Fibroblast of skin of left biceps (primary cell): ENCODE results near the gene CMYA5.
"Not testable (repeated sequence)": the region's sequence is repeated elsewhere in the genome, so short reads cannot be mapped to it uniquely, and the experiment has no call there.

Experiments
- DNase-seq, 2 experiments: peaks; one replicate each; pipeline ENCODE4 v3.0.0-alpha.2; 2013; ENCODE audit warnings: low read depth in 2 of 2

Gene CMYA5

DNA sequence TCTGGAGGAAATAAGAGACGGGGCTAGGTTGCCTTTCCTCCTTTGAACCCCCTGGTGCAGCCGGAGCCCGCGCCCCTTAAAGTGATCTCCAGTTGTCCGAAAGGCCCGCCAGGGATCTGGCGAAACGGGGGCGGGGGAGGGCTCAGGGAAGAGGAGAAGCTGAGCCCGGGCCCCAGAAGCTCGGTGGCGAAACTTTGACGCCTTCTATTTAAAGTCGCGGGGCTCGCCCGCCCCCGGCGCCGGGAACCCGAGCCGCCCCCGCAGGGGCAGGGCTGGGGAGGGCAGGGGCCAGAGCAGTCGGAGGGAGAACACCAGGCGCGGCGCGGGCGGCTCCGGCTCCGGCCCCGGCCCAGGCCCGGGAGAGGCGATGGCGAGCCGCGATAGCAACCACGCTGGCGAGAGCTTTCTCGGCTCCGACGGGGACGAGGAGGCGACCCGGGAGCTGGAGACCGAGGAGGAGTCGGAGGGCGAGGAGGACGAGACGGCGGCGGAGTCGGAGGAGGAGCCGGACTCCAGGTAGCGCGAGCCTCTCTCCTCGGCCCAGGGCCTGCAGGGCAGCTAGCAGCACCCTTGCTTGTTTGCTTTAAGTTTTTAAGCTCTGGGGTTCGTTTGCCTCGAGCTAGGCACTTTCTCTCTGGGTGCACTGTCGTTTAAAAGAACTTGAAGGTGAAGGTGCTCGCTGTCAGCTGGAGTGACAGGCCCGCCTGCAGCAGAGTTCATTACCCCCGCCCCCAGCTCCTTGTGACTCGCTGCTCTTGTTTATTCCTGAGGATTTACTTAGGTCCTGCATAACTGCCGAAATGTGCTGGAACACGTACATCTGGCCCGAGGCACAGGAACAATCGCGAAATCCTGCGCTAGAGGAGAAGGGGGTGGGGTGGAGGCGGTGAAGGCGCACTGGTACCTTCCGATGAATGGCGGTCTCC is at the start of gene CMYA5:
CMYA5 (plus strand) TSS at position 296 of the 926 bp plus-strand sequence; CDS start at position 368, 72 bp downstream.
- DNase-seq, result no peak

DNA sequence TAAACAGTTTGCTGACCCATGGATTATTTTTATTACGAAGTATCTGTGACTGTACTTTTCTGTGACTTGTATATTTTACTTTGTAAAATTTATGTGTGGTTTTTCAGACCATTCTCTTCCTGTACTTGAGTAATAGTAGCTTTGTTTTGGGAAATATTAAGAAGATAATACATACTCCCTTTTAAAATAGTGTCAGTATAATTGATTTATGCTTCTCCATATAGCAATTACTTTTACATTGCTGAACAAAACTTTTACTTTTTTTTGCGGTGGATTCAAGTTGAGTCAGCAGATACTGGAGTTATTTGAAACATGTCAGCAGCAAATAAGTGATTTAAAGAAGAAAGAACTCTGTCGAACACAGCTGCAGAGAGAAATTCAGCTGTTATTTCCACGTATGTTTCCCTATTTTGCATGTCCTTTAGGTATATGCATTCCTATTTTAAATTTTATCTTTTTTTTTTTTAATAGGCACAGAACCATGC is 49.0 kb upstream of the CMYA5 start:
- no peak for DNase-seq

DNA sequence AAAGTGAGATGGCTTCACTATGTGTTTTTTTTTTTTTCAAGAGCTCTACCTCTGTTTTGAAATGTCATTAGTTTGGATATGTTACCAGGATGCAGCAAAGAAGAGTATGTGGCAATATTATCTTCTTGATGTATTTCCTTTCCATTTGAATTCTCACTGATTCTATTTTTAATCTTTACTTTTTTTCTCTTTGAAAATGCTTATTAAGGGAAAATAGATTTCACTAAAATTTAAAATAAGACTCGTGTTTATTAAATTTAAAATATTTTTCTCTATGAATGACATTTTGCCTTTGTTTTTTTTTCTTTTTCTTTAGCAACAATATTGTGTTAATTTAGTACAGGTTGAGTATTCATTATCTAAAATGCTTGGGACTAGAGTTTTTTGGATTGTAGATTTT is 48.2 kb upstream of the CMYA5 start:
- no peak for DNase-seq

DNA sequence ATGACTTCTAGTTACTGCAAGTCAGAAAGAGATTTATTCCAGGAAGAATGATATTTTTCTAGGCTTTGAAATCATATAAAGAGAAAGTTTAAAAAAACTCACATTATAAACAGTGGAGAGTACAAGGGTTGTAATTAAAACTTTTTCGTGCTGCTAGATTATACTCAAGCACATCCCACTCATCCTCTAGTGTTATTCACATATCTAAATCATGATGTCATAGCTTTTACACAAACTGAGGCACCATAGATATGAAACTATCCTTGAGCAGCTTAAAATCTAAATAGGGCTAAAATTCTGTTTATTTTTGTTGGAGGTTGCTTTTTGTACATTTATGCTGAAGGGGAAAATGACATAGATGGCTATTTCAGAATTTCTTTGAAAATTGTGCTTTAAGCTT is 47.4 kb upstream of the CMYA5 start:
- DNase-seq, result no peak

DNA sequence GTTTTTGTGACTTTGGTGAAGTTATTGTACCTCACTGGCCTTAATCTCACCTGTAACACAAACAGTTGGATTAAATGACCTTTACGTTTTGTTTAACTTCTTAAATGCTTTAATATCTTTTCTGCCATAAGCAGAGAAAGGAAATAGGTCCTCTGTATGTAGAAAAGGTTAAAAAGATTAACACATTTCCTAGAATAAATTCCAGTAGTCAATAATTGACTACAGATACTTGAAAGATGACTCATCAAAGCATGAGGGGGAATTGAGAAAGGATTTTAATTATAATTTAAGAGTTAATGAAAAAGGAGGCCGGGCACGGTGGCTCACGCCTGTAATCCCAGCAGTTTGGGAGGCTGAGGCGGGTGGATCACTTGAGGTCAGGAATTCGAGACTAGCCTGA is 35.8 kb upstream of the CMYA5 start:
- no peak for DNase-seq

DNA sequence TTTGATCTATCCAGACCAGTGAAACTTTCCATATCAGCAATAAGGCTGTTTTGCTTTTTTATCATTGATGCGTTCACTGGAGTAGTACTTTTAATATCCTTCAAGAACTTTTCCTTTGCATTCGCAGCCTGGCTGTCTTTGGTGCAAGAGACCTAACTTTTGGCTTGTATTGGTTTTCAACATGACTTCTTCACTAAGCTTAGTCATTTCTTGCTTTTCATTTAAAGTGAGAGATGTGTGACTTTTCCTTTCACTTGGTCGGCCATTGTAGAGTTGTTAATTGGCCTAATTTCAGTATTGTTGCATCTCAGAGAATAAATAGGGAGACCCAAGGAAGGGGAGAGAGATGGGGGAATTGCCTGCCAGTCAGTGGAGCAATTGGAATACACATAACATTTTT is 26.4 kb upstream of the CMYA5 start:
- no peak for DNase-seq

DNA sequence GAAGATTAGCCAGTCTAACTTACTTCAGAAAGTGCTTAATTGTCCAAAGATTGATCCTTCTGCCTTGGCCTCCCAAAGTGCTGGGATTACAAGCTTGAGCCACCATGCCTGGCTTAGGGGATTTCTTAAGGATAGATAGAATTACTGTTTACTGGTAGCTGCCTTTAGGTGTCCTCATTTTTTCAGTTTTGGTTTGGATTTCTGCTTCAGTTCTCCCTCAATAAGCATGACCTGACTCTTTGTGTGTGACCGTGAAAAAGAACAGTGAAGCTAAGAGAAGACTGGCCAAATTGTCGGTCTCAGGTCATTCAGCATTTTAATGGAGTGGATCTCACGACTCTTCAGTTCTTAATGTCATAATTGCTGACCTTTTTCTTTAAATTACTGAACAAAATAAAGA is 22.9 kb upstream of the CMYA5 start:
- DNase-seq, result no peak

DNA sequence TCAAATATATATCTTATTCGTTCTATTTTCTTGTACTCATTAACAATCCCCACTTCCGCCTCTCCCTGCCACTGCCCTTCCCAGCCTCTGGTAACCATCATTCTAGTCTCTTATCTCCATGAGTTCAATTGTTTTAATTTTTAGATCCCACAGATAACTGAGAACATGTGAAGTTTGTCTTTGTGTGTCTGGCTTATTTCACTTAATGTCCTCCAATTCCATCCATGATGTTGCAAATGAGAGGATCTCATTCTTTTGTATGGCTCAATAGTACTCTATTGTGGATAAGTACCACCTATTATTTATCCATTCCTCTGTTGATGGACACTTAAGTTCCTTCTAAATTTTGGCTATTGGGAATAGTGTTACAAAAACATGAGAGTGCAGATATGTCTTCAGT is 17.2 kb upstream of the CMYA5 start:
- no peak for DNase-seq

DNA sequence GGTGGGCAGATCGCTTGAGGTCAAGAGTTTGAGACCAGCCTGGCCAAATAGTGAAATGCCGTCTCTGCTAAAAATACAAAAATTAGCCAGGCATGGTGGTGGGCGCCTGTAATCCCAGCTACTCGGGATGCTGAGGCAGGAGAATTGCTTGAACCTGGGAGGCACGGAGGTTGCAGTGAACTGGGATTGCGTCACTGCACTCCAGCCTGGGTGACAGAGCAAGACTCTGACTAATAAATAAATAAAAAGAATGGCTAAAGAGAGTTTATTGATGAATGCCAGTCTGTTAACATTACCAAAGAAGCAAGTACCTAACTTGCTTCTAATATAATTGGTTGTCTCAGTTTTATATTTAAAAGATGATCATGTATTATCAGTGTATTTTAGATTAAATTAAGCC is 13.3 kb upstream of the CMYA5 start:
- not testable (repeated sequence) for DNase-seq

DNA sequence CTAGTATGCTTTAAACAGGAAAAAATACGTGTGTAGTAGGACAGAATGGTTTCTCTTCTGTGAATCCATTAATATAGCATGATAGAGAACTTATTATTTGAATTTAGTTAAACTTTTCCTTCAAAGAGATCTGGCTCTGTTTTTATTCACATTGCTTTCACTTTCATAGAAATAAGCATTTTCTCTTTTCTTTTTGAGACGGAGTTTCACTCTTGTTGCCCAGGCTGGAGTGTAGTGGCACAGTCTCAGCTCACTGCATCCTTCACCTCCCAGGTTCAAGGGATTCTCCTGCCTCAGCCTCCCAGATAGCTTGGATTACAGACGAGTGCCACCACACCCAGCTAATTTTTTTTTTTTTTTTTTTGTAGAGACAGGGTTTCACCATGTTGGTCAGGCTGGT is 7.5 kb upstream of the CMYA5 start:
- not testable (repeated sequence) for DNase-seq

DNA sequence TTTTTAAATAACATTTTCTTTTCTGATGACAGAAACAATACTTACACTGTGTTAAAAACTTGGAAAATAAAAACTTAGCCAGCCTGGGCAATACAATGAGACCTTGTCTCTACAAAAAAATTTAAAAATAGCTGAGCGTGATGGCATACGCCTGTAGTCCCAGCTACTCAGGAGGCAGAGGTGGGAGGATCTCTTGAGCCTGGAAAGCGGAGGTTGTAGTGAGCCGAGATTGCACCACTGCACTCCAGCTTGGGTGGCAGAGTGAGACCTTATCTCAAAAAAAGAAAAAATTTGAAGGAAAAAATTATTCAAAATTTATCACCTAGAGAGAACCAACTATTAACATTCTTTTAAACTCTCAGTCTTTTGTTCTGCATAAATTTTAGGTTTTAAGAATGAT is 4.9 kb upstream of the CMYA5 start:
- no peak for DNase-seq

DNA sequence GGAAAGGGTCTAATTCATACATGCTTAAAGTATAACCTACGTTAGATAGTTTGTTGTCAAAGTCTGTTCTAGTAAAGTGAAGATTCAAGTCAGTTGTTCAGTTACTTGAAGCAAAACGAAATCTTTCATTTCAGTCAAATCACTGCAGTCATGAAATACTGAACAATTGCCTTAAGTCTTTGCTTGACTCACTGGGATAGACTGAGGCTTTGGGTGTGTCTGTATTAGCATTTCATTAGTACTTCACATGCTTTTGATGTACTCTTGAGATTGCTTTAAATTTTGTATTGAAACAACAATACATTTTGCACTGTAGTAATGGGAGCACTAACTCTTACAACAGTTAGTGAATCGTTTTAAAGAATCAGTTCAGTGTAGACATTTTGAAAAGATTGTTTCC is 4.0 kb upstream of the CMYA5 start:
- no peak for DNase-seq

DNA sequence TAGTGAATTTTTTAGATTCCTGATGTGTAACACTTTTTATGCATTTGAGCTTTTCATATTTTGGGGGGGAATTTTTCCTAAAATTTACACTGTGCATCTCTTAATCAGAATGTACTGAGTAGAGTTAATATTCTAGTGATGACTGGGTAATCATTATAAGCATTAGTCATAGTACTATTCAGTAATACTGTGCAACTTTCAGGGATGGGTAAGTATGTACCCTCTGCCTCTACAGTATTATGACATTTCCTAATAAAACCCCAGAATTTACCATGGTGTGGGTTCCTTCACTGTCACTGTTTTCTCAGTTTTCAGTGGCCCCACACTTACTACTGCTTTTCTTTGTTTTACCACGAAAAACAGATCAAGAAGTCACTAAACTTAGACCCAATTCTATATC is 2.8 kb upstream of the CMYA5 start:
- no peak for DNase-seq

DNA sequence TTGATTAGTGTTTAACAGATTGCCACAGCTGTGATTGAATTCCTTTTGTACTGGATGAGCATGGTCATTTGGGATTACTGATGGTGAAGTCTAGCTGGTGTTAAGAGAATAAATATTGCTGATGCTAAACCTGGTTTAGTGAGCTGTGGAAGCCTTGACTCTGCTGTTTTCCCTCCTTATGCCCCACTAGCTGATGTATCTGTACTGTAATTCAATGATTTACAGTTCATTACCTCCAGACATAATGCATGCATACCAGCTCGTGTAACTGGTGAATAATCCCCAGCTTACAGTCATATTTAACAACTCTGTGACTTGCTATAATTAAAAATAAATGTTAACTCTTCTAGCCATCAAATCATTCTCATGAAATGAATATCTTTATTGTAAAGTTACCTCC is 1.7 kb upstream of the CMYA5 start:
- no peak for DNase-seq

DNA sequence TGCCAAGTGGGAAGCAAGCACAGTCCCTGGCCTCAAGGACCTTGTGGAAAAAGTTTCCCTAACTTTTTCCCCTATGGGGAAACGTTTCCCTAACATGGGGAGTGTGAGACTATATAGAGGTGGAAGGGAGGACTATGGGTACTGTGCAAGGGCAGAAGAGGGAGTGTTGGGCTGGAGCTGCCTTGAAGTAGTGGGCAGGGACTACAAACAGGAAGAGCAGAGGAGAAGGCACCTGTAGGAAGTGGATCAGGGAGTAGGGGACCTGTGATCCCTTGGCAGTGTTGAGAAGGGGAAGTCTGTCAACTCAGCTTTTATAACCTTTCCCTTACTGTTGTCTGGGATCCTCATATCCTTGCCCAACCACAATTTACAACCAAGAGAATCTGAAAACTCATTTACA is 1.4 kb downstream of the CMYA5 start:
- no peak for DNase-seq

DNA sequence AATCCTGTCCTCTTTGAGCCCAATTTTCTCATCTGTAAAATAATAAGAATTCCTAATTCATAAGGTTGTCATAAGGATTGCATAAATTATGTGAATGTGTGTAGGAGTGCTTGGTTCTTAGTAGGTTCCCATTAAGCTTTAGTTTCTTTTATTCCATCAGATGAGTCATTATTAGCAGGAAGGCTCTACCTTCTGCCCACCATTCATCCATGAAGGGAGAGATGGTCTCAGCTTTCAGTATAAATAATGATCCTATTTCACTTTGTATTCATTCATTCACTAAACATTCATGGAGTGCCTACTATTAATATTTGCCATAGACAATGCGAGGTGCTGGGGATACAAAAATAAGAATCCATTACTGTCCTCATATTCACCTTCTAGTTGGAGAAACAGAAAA is 3.0 kb downstream of the CMYA5 start:
- no peak for DNase-seq

DNA sequence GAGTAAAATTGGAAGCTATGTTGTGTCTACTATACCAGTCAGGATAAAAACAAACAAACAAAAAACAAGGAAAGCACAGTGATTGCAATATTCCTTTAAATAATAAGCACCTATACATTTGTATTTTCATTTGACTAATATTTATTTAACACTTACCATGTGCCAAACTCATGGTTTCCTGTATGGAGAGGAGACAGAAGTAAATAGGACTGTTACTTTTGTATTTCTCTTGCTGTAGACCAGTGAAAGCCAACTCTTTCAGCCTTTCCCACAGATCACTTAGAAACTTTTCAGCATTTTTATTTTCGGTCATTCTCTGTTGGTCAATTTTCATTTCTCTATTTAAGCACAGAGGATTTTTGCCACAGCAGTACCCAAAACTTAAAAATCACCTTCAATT is 4.5 kb downstream of the CMYA5 start:
- DNase-seq, result no peak

DNA sequence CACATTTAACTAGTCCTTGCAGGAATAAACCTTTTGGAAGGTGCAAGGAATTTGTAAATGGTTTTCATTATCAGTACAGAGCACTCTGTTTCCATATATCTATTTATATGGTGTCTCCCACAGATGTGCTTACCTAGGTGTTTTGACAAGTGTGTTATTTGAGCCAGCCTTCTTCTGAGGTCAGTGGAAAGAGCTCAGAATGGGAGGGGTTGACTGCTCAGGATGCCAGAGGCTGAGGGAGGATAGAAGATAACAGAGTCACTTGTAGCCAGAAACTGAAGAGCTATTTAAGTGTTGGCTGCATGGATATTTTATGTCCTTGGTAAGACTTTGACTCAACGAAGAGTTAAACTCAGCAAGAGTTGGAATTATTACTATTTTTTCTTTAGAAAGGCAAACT is 5.0 kb downstream of the CMYA5 start:
- DNase-seq, result no peak

DNA sequence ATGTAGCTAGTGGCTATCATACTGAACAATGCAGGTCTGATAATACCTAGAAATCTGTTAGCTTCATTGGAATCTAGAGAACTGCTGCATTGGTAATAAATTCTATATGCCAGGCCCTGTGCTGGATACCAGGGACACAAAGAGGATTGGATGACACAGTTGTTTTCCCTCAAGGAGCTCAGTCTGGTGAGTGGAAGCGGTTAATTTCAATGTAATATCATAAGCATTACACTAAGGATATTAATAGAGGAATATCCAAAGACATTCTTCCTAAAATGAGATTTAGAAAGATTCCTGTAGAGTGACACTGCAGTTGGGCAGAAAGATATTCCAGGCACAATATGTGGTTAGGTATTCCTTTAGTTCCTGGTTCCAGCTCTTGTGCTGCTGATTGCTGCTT is 5.9 kb downstream of the CMYA5 start:
- no peak for DNase-seq

DNA sequence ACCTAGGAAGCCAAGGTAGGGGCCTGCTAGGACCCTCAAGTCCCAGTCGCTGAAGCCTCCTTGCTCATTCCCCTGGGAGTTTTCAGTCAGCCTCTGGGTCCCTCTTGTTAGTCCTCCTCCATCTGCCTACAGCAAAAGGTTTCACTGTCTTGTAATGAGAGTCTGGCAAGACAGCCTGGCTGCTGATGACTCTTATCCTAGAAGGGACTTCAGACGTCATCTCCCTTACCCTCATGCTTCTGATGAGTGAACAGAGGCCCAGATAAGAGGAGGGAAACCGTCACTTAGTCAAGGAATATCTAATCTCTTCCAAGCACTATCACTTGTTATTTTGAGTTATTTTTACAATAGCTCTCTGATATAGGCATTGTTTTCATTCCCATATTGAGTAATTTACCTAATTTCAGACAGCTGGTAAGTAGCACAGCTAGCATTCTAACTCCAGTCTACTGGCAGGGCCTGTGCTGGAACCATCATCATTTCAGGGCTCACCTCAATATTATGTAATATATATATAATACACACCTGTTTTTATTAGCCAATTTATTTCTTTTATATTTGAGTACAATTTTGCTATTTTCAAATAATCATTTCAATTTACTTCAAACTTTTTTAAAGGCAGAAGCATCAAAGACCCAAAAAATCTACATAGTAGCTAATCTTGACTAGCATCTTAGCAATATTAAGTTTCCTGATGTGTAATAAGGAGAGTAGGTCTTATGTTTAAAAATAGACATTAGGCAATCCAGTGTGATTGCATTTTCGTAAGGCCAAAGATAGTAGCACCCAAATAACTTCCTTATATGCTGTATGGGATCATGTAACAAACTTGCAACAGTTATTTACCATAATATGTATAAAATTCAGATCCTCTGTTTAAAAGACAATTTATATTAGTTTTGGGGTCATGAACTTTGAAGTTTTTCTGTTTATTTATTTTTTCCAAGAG is 7.9 kb downstream of the CMYA5 start:
- DNase-seq, result no peak

DNA sequence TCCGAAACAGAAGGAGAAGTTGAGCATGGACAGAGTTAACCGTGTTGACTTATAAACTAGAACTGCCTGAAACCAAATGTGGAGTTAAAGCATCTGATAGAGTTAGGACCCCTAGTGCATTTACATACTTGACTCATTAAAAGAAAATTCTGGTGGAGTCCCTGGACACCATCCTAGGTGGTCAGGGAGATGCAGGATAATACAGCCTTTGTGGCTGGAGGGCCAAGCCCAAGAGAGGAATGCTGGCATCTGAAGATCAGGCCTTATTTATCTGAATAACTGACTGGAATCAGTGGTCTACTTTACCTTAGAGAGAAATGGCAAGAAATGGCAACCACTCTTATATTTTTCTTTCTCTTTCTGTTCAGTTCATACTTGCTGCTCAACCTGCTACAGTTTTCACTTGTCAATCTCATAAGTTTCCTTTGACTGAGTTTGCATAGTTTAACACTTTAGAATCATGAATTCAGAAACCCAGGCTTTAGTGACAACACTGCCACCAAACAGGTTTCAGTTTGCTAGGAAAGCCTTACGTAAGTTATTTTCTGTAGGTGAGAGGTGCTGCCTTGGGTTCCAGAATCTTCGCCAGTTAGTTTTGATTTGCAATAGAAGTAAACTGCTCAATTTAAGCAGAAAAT is 10.2 kb downstream of the CMYA5 start:
- no peak for DNase-seq
